Retinal pigment epithelial cell (primary cell): ENCODE results near the gene PDE10A.

Experiments
- DNase-seq: peaks from one replicate; pipeline ENCODE4 v3.0.0-alpha.2; 2010; ENCODE audit warnings: low read depth
- H3K4me3 ChIP-seq: 2 replicates; pipeline ENCODE4 v1.5.1; 2011; ENCODE audit warnings: mild to moderate bottlenecking, low read length, control low read depth, moderate library complexity
- TF ChIP-seq, protein P1 (sequence below): conservative IDR thresholded peaks from 2 replicates; pipeline ENCODE4 v1.5.1; 2011; ENCODE audit warnings: low read depth, low read length, control low read depth, inconsistent platforms

Gene PDE10A

DNA sequence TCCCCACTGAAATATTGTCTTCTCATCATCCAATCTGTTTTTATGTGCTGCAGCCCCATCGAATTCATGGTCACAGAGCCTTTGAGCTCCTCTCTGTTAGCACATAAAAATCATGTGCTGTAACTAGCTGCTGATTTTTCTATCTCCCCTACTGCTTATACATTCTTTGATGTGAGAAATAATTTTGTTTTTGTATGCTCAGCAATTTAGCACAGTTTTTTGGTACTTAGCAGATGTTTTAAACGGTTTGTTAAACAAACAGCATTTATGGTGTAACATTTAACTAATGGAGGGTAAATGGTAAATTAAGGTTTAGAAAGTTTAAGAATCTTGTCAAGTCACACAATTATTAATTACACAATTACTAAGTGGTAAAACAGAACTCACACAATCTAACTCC lies 221.9 kb downstream of the PDE10A start:
- no peak overlapping the region for H3K4me3 ChIP-seq
- no peak for DNase-seq
- TF ChIP-seq, protein P1, sequence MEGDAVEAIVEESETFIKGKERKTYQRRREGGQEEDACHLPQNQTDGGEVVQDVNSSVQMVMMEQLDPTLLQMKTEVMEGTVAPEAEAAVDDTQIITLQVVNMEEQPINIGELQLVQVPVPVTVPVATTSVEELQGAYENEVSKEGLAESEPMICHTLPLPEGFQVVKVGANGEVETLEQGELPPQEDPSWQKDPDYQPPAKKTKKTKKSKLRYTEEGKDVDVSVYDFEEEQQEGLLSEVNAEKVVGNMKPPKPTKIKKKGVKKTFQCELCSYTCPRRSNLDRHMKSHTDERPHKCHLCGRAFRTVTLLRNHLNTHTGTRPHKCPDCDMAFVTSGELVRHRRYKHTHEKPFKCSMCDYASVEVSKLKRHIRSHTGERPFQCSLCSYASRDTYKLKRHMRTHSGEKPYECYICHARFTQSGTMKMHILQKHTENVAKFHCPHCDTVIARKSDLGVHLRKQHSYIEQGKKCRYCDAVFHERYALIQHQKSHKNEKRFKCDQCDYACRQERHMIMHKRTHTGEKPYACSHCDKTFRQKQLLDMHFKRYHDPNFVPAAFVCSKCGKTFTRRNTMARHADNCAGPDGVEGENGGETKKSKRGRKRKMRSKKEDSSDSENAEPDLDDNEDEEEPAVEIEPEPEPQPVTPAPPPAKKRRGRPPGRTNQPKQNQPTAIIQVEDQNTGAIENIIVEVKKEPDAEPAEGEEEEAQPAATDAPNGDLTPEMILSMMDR, result no peak

DNA sequence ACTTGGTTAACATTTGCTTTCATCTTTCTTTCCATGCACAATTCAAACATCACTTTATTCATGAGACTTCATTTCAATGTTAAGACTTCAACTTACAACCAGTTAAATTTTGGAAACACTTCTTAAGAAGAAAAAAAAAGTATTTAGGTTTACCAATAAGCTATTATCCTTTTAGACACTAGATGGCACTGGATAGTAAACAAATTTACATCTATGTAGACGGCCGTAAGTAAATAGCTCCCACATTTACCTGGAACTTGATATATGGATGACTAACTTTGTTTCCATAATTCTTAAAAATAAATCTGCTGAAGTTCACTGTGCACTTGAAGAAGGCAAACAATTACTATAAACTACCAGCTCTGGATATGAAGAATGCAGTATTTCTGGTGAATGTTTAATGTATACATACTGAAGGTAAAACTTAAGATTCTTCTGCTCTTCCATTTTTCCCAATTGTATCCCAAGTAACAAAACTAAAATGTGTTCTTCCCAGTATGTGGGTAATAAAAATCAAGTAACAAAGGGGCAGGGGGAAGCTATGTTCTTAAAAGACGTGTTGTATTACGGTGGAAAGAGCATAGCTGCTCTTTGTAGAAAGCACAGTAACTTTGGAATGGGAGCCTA lies 223.0 kb downstream of the PDE10A start:
- no peak overlapping the region for H3K4me3 ChIP-seq
- TF ChIP-seq, protein P1, result peak; percentile 50
- DNase-seq, result peak; percentile 15

DNA sequence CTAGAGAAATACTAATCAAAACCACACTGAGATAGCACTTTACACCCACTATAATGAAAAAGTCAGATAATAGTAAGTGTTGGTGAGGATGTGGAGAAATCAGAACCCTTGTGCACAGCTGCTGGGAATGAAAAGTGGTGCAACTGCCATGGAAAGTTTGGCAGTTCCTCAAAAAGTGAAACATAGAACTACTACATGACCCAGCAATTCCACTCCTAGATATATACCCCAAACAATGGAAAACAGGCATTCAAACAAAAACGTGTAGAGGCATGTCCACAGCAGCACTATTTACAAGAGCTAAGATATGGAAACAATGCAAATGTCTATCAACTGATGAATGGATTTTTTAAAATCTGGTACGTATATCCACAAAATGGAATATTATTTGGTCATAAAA lies 236.1 kb downstream of the PDE10A start:
- no peak for DNase-seq
- TF ChIP-seq, protein P1, result no peak
- H3K4me3 ChIP-seq, result no peak overlapping the region

DNA sequence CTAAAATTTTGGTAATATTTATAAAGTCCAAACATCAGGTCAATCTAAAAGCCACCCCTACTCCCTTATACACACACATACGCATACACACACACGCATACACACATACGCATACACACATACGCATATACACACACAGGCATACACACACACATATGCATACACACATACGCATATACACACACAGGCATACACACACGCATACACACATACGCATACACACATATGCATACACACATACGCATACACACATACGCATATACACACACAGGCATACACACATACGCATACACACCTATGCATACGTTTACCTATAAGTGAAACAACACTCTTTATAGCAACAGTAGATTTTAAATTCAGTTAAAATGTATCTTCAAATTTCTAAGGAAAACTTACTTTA lies 240.8 kb downstream of the PDE10A start:
- TF ChIP-seq, protein P1, result no peak
- H3K4me3 ChIP-seq, result no peak overlapping the region
- DNase-seq, result no peak

DNA sequence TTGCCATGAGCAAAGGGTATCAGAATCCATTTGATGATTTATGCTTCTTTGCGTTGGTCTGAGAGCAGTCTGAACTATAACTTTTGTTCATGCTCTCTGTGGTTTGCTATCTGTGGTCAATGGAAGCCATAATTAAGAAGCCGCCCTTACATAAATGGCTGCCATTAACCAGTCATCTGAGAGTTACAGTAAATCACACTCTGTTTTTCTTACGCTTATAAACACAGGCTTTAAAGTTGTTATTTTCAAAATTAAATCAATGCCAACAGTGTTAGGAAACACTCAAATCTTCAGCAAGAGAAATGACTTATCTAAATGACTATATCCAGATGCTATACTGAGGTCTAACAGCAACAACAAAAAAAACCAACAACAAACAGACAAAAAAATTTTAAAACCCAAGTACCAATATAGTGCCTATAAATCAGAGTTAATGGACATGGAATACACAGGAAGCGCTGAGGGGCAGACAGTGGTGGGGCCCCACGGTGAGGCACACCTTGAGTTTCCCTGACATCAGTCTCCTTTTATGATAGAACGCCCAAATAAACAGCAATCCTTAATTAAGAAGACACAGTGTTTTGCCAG lies 245.7 kb downstream of the PDE10A start:
- TF ChIP-seq, protein P1, result no peak
- no peak for DNase-seq
- H3K4me3 ChIP-seq, result no peak overlapping the region

DNA sequence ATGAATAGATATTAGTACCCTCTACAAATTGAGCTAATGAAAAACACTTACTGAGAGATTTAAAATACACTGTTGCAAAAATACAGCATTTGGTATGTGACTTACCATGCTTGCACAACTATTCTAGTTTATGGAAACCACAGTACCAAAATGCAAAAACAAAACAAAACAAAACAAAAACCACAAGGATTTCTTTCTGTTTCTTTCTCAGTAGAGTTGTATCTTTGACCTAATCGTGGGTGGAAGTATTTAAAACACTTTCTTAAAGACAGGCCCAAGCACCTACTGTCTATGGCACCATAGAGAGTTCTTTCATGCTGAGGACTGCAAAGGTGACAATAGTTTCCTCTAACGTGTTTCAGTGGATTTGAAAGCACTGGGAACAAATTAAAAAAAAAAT lies 258.3 kb downstream of the PDE10A start:
- no peak overlapping the region for H3K4me3 ChIP-seq
- TF ChIP-seq, protein P1, result no peak
- DNase-seq, result no peak

DNA sequence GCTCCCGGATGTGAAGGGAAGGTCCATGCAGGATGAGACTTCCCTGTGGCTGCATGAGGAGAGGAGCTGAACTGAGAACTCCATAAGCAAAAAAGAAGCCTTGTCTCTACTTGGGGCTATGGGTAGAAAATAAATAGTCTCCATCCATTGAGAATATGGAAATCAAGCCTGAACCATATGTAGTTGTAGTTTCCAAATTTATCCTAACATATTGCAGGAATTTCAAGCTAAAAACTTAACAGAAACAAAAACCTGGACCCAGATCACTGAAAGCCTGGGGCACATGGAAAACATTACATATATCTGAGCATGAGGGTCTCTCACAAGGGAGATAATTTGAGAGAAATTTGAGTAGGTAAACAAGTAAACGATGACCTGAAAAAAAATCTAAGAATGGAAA lies 258.7 kb downstream of the PDE10A start:
- TF ChIP-seq, protein P1, result no peak
- H3K4me3 ChIP-seq, result no peak overlapping the region
- no peak for DNase-seq
